DOHH2 (cell line): ENCODE measurements around the gene TUSC2.

Source experiments
- CTCF ChIP-seq: fragments of 200-600 bp; sonication (generic); IDR thresholded peaks from one replicate; pipeline ENCODE4 v1.5.1; 2014; ENCODE audit warnings: antibody characterized with exemption, mild to moderate bottlenecking, low read depth, low read length; ENCODE audit not compliant: poor library complexity, severe bottlenecking
- EZH2phosphoT487 ChIP-seq: fragments of 200-600 bp; sonication (generic); IDR thresholded peaks from 2 replicates; pipeline ENCODE4 v1.6.1; 2017; ENCODE audit warnings: borderline replicate concordance, mild to moderate bottlenecking, antibody characterized with exemption, low read length, moderate library complexity, mixed read lengths

GRCh38 chr3:50322115-50322385 lies 6.0 kb downstream of the TUSC2 start:
- TF ChIP-seq CTCF (no peak), EZH2phosphoT487 (no peak)
